Measurements from ENCODE around the gene BANF2.

GRCh38 chr20:17775600-17775999, 75.8 kb downstream of the BANF2 start:
- TF ChIP-seq, protein P1, sequence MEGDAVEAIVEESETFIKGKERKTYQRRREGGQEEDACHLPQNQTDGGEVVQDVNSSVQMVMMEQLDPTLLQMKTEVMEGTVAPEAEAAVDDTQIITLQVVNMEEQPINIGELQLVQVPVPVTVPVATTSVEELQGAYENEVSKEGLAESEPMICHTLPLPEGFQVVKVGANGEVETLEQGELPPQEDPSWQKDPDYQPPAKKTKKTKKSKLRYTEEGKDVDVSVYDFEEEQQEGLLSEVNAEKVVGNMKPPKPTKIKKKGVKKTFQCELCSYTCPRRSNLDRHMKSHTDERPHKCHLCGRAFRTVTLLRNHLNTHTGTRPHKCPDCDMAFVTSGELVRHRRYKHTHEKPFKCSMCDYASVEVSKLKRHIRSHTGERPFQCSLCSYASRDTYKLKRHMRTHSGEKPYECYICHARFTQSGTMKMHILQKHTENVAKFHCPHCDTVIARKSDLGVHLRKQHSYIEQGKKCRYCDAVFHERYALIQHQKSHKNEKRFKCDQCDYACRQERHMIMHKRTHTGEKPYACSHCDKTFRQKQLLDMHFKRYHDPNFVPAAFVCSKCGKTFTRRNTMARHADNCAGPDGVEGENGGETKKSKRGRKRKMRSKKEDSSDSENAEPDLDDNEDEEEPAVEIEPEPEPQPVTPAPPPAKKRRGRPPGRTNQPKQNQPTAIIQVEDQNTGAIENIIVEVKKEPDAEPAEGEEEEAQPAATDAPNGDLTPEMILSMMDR (IDR thresholded peaks at IDR 0.05; ENCODE audit: low read depth, low read length, missing input control): no peak
- TF ChIP-seq MAX (IDR thresholded peaks at IDR 0.05): no peak
- TF ChIP-seq, protein P2, sequence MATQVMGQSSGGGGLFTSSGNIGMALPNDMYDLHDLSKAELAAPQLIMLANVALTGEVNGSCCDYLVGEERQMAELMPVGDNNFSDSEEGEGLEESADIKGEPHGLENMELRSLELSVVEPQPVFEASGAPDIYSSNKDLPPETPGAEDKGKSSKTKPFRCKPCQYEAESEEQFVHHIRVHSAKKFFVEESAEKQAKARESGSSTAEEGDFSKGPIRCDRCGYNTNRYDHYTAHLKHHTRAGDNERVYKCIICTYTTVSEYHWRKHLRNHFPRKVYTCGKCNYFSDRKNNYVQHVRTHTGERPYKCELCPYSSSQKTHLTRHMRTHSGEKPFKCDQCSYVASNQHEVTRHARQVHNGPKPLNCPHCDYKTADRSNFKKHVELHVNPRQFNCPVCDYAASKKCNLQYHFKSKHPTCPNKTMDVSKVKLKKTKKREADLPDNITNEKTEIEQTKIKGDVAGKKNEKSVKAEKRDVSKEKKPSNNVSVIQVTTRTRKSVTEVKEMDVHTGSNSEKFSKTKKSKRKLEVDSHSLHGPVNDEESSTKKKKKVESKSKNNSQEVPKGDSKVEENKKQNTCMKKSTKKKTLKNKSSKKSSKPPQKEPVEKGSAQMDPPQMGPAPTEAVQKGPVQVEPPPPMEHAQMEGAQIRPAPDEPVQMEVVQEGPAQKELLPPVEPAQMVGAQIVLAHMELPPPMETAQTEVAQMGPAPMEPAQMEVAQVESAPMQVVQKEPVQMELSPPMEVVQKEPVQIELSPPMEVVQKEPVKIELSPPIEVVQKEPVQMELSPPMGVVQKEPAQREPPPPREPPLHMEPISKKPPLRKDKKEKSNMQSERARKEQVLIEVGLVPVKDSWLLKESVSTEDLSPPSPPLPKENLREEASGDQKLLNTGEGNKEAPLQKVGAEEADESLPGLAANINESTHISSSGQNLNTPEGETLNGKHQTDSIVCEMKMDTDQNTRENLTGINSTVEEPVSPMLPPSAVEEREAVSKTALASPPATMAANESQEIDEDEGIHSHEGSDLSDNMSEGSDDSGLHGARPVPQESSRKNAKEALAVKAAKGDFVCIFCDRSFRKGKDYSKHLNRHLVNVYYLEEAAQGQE (IDR thresholded peaks at IDR 0.05): no peak
- TF ChIP-seq RAD21 (IDR thresholded peaks at IDR 0.05): no peak
- TF ChIP-seq, protein P3, sequence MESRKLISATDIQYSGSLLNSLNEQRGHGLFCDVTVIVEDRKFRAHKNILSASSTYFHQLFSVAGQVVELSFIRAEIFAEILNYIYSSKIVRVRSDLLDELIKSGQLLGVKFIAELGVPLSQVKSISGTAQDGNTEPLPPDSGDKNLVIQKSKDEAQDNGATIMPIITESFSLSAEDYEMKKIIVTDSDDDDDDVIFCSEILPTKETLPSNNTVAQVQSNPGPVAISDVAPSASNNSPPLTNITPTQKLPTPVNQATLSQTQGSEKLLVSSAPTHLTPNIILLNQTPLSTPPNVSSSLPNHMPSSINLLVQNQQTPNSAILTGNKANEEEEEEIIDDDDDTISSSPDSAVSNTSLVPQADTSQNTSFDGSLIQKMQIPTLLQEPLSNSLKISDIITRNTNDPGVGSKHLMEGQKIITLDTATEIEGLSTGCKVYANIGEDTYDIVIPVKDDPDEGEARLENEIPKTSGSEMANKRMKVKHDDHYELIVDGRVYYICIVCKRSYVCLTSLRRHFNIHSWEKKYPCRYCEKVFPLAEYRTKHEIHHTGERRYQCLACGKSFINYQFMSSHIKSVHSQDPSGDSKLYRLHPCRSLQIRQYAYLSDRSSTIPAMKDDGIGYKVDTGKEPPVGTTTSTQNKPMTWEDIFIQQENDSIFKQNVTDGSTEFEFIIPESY (IDR thresholded peaks at IDR 0.05): no peak
- no peak for TF ChIP-seq EGR1 (IDR thresholded peaks at IDR 0.05; ENCODE audit: low read depth in 2 of 2)
- TF ChIP-seq TAF1 (conservative IDR thresholded peaks at IDR 0.05): no peak

All from liver (tissue), 3 donors.